ENCODE measurements around the gene TREM2.

GRCh38 chr6:41150671-41151070 is 12.2 kb downstream of the TREM2 start:
- TF ChIP-seq, protein P1, sequence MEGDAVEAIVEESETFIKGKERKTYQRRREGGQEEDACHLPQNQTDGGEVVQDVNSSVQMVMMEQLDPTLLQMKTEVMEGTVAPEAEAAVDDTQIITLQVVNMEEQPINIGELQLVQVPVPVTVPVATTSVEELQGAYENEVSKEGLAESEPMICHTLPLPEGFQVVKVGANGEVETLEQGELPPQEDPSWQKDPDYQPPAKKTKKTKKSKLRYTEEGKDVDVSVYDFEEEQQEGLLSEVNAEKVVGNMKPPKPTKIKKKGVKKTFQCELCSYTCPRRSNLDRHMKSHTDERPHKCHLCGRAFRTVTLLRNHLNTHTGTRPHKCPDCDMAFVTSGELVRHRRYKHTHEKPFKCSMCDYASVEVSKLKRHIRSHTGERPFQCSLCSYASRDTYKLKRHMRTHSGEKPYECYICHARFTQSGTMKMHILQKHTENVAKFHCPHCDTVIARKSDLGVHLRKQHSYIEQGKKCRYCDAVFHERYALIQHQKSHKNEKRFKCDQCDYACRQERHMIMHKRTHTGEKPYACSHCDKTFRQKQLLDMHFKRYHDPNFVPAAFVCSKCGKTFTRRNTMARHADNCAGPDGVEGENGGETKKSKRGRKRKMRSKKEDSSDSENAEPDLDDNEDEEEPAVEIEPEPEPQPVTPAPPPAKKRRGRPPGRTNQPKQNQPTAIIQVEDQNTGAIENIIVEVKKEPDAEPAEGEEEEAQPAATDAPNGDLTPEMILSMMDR (conservative IDR thresholded peaks at IDR 0.05 in 1 of 2, IDR thresholded peaks at IDR 0.05 in 1 of 2; ENCODE audit: extremely low read depth in 1 of 2, insufficient read depth in 1 of 2, low read depth in 1 of 2, low read length in 2 of 2) = peak in 1 of 2 donors; percentile 43
- TF ChIP-seq EZH2 (IDR thresholded peaks at IDR 0.05; ENCODE audit: borderline replicate concordance, low read length) = no peak
